Duodenal mucosa (tissue), 2 donors: ENCODE data around the gene SKAP2.

ENCODE experiments used
- H3K27ac ChIP-seq: one replicate; pipeline ENCODE4 v1.7.0; 2013; ENCODE audit warnings: low read depth, low read length
- H3K27me3 ChIP-seq, 2 donors: one replicate each; pipeline ENCODE4 v1.7.0; 2013; ENCODE audit warnings: low read length in 2 of 2, control low read depth in 1 of 2; ENCODE audit not compliant: insufficient read depth in 2 of 2, control insufficient read depth in 1 of 2
- H3K36me3 ChIP-seq, 2 donors: one replicate each; pipeline ENCODE4 v1.7.0; 2013; ENCODE audit warnings: low read length in 2 of 2, control low read depth in 1 of 2; ENCODE audit not compliant: insufficient read depth in 2 of 2, control insufficient read depth in 1 of 2
- H3K4me1 ChIP-seq, 2 donors: one replicate each; pipeline ENCODE4 v1.7.0; 2013; ENCODE audit warnings: low read length in 2 of 2, control low read depth in 1 of 2; ENCODE audit not compliant: insufficient read depth in 2 of 2, control insufficient read depth in 1 of 2
- H3K4me3 ChIP-seq, 2 donors: one replicate each; pipeline ENCODE4 v1.7.0; 2013; ENCODE audit warnings: low read length in 2 of 2, low read depth in 1 of 2
- H3K9ac ChIP-seq, 2 donors: one replicate each; pipeline ENCODE4 v1.7.0; 2013; ENCODE audit warnings: low read length in 2 of 2, low read depth in 1 of 2
- H3K9me3 ChIP-seq, 2 donors: one replicate each; pipeline ENCODE4 v1.7.0; 2013; ENCODE audit warnings: low read length in 2 of 2, control low read depth in 1 of 2; ENCODE audit not compliant: control insufficient read depth in 1 of 2

The SKAP2 gene

GRCh38 chr7:26721450-26721849 is 142.9 kb downstream of the SKAP2 start:
- H3K27ac ChIP-seq, result no peak overlapping the region
- H3K4me3 ChIP-seq, result no peak overlapping the region
- H3K9me3 ChIP-seq, result no peaks in the 10 kb centered on the region
- H3K4me1 ChIP-seq, result no peaks in the 10 kb centered on the region
- H3K36me3 ChIP-seq, result no peaks in the 10 kb centered on the region
- H3K9ac ChIP-seq, result no peak overlapping the region
- H3K27me3 ChIP-seq, result no peaks in the 10 kb centered on the region

- Histone ChIP-seq H3K9me3 (no peaks in the 10 kb centered on the region), H3K4me1 (no peaks in the 10 kb centered on the region)
Measured at GRCh38 chr7:26718063-26718462, 146.3 kb downstream of the SKAP2 start.

GRCh38 chr7:26714438-26714837 is 150.0 kb downstream of the SKAP2 start:
- H3K9me3 ChIP-seq, result no peaks in the 10 kb centered on the region
- no peaks in the 10 kb centered on the region for H3K4me1 ChIP-seq
- no peak overlapping the region for H3K9ac ChIP-seq
- H3K27ac ChIP-seq, result no peak overlapping the region
- no peak overlapping the region for H3K4me3 ChIP-seq
- H3K36me3 ChIP-seq, result no peaks in the 10 kb centered on the region
- H3K27me3 ChIP-seq, result no peaks in the 10 kb centered on the region

More at GRCh38 chr7:26718063-26718462, 146.3 kb downstream of the SKAP2 start:
- Histone ChIP-seq H3K36me3 (no peaks in the 10 kb centered on the region), H3K9ac (no peak overlapping the region), H3K4me3 (no peak overlapping the region), H3K27me3 (no peaks in the 10 kb centered on the region), H3K27ac (no peak overlapping the region)

- Histone ChIP-seq H3K9ac (no peak overlapping the region), H3K27ac (no peak overlapping the region), H3K9me3 (no peaks in the 10 kb centered on the region), H3K27me3 (no peaks in the 10 kb centered on the region), H3K4me1 (no peaks in the 10 kb centered on the region), H3K36me3 (no peaks in the 10 kb centered on the region), H3K4me3 (no peak overlapping the region)
Measured at GRCh38 chr7:26714006-26714405, 150.4 kb downstream of the SKAP2 start.

- Histone ChIP-seq H3K9ac (no peak overlapping the region), H3K4me1 (no peaks in the 10 kb centered on the region), H3K27ac (no peak overlapping the region), H3K27me3 (no peaks in the 10 kb centered on the region), H3K9me3 (no peaks in the 10 kb centered on the region), H3K36me3 (no peaks in the 10 kb centered on the region), H3K4me3 (no peak overlapping the region)
Measured at GRCh38 chr7:26709210-26709990, 155.0 kb downstream of the SKAP2 start.

- H3K27me3 ChIP-seq, result no peaks in the 10 kb centered on the region
- no peaks in the 10 kb centered on the region for H3K9me3 ChIP-seq
- H3K27ac ChIP-seq, result no peak overlapping the region
- H3K4me1 ChIP-seq, result no peaks in the 10 kb centered on the region
- no peak overlapping the region for H3K9ac ChIP-seq
- H3K36me3 ChIP-seq, result no peaks in the 10 kb centered on the region
- H3K4me3 ChIP-seq, result no peak overlapping the region
Measured at GRCh38 chr7:26705567-26705966, 158.8 kb downstream of the SKAP2 start.

GRCh38 chr7:26704786-26705185 is 159.6 kb downstream of the SKAP2 start:
- Histone ChIP-seq H3K36me3 (no peaks in the 10 kb centered on the region), H3K4me1 (peaks cover 0 to 6% of the 10 kb centered on the region in 2 donors), H3K27me3 (no peaks in the 10 kb centered on the region), H3K9ac (no peak overlapping the region), H3K9me3 (no peaks in the 10 kb centered on the region), H3K27ac (no peak overlapping the region), H3K4me3 (no peak overlapping the region)

GRCh38 chr7:26704036-26704435 is 160.4 kb downstream of the SKAP2 start:
- H3K9me3 ChIP-seq, result no peaks in the 10 kb centered on the region
- peaks cover 0 to 13% of the 10 kb centered on the region in 2 donors for H3K4me1 ChIP-seq
- H3K36me3 ChIP-seq, result no peaks in the 10 kb centered on the region
- H3K9ac ChIP-seq, result no peak overlapping the region
- H3K27me3 ChIP-seq, result no peaks in the 10 kb centered on the region
- H3K27ac ChIP-seq, result no peak overlapping the region
- H3K4me3 ChIP-seq, result no peak overlapping the region

- Histone ChIP-seq H3K27me3 (no peaks in the 10 kb centered on the region), H3K27ac (no peak overlapping the region), H3K9me3 (no peaks in the 10 kb centered on the region), H3K36me3 (no peaks in the 10 kb centered on the region), H3K4me3 (no peak overlapping the region), H3K4me1 (peaks cover 0 to 13% of the 10 kb centered on the region in 2 donors), H3K9ac (no peak overlapping the region)
Measured at GRCh38 chr7:26700893-26701292, 163.5 kb downstream of the SKAP2 start.

- no peak overlapping the region for H3K27ac ChIP-seq
- no peaks in the 10 kb centered on the region for H3K36me3 ChIP-seq
- peaks cover 0 to 13% of the 10 kb centered on the region in 2 donors for H3K4me1 ChIP-seq
- no peak overlapping the region for H3K9ac ChIP-seq
- H3K4me3 ChIP-seq, result no peak overlapping the region
- H3K27me3 ChIP-seq, result no peaks in the 10 kb centered on the region
- no peaks in the 10 kb centered on the region for H3K9me3 ChIP-seq
Measured at GRCh38 chr7:26700386-26700785, 164.0 kb downstream of the SKAP2 start.
